ENCODE data around the gene BTBD2.

BTBD2 gene

GRCh38 chr19:2050349-2050990 lies 35.0 kb upstream of the BTBD2 start:
- DNase-seq, result no peak

- DNase-seq, result peak; percentile 75 to 85
These were observed 34.3 kb upstream of the BTBD2 start for GRCh38 chr19:2049741-2050348.

GRCh38 chr19:2048959-2049740 lies 33.6 kb upstream of the BTBD2 start:
- DNase-seq, result no peak

DNA sequence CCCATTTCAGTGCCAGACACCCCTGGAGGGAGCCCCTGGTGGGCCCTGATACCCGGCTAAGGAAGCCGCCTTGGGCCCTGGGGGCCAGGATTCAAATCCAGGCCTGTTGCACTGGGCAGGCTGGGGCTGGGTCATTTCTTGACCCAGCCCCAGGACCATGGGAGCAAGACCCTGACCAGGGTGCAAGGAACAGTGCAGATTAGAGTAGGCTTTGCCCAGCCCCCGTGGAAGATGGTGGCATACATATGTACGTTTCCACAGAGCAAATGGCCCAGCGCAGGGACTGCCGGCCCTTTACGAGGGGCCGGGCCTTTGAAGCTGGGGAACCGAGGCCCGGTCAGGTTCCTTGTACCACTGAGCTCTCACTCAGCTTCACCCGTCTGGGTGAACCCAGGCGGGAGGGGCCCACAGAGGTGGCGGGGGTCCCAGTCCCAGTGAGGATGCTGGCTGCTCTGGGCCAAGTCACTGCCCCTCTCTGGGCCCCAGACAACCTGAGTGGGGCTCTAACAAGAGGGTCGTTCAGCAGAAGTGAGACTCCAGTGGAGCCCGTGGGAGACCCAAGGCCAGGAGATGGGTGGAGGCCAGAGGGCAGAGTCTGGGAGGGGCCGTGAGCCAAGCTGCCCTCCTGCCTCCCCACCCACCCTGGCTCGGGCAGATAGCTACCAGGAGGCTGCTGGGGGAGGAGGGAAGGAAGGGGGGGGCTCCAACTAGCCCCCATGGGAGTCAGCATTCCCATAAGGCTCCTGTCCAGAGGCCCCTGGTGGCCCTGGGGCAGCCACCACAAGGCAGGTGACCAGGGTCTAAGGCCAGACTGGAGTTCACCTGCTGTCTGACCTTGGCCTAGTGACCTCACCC lies 32.8 kb upstream of the BTBD2 start:
- no peak for DNase-seq

GRCh38 chr19:2047449-2048103 lies 32.1 kb upstream of the BTBD2 start:
- DNase-seq, result no peak

DNA sequence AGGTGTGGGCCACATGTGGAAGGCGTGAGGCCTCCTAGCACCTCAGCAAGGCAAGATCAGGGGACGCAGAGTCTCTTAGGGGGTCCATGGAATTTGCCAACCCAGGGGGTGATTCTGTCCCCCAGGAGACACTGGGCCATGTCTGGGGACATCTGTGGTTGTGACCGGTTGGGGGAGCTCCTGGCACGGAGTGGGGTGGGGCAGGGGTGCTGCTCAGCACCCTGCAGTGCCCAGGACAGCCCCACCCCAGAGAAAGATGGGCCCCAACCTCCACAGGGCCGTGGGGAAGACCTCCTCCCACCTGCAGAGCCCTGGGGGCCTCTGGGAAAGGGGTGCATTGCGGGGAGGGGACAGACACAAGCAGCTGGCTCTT lies 31.5 kb upstream of the BTBD2 start:
- no peak for DNase-seq

GRCh38 chr19:2046046-2046907 lies 30.8 kb upstream of the BTBD2 start:
- DNase-seq, result no peak

DNA sequence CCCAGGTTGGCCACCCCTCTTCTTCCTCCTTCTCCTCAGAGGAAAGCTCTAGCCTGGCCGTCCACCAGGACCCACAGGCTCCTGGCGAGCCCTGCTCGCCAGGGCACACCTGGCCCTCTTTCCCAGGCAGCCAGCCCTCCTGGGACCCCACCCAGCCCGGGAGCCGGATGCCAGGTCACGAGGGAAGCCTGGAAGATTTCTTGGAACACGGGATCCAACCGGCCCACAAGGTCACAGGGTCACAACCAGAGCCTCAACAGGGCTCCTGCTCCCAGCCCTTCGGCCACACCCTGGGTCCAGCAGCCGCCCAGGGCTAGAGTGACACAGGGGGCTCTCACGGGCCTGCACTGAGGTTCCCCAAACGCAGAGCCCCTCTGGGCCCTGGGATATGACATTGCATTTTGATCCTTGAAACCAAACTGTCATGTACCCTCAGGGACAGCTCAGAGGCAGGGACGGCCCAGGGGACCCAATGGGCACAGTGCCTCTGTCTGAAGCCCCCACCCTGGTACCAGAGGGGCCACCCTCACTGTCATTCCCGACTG lies 30.1 kb upstream of the BTBD2 start:
- DNase-seq, result no peak

- DNase-seq, result no peak
These were observed 29.4 kb upstream of the BTBD2 start for GRCh38 chr19:2044709-2045500.

DNA sequence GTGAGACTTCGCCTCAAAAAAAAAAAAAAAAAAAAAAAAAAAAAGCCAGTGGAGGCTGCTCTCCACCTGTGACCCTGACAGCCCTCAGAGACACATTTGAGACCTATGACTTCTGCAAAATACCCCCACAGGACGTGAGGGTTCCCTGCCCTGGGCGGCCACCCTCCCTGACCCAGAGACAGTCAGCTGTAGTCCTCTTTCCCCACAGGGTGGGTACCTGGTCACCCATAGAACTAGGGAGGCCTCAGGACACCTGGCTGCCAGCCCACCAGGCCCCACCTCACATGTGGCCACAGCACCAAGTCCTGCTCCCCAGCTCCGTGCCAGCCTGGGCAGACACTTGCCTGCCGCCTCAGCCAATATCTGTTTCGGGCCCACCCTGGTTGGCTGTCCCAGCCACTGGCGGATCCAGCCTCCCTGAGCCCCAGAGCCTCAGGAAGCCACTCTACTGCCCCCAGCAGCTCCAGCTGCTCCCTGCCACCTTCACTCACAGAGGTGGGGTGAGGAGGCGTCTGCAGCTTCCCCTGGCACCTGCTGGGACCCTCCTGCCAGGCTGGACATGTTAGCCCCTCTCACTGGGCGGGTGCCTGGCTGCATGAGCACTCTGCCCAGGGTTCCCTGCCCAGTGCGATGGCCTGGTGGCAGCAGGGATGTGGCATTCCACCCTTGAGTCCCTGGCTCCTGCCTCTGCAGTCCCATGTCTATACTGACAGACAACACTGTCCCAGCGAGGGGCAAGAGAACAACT lies 28.6 kb upstream of the BTBD2 start:
- no peak for DNase-seq

- no peak for DNase-seq
These were observed 27.7 kb upstream of the BTBD2 start for GRCh38 chr19:2043251-2043641.

- no peak for DNase-seq
These were observed 27.2 kb upstream of the BTBD2 start for GRCh38 chr19:2042485-2043250.

- peak; percentile 99 to 100 for DNase-seq
These were observed 26.4 kb upstream of the BTBD2 start for GRCh38 chr19:2041683-2042484.

DNA sequence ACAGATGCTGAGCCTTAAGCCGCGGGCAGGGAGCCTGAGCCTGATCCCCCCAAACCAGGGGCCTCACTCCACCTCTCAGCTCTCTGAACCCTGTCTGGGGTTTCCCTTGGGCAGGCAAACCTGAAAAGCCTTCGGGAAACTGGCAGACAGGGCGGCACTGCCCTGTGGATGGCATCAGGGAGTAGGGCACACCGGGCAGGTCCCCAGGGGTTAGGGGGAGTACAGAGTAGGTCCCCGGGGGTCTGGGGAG lies 25.8 kb upstream of the BTBD2 start:
- DNase-seq, result no peak

DNA sequence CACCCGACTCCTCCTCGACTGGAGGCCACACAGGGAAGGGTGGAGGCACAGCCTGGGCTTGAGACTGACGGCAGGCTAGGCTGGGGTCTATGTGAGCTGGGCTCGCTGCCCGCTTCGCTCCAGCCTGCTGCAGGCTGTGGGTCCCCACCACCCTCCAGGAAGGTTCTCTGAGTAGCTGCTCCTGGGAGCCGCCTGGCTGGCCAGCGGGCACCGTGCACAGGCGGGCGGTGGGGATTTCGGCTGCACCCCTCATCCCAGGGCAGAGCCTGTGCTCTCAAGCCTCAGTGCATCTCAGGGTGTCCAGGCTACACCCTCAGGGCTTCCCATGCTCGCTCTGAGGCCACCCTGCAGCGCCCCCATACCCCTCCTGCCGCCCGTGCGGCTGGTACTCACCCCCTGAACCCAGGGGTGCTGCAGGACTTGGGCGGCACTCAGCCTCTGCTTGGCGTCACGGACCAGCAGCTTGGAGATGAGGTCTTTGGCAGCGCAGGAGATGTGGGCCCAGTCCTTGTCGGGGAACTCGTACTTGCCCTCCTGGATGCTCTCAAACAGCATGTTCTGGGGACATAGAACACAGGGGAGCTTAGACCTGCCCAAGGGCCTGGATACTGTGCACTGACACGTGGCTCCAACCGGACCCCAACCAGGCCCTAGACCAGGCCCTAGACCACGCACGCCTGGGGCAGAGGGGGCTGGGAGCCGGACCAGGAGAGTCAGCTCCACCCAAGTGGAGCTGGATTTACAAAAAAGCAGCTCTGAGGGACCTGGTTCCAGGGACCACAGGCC lies 25.3 kb upstream of the BTBD2 start:
- DNase-seq, result no peak

- DNase-seq, result no peak
These were observed 24.6 kb upstream of the BTBD2 start for GRCh38 chr19:2039959-2040646.
